DMS79 (cell line): ENCODE measurements around the gene MAD1L1.
A peak's percentile ranks its signal among the peaks of the same experiment; 100 is the strongest.

ENCODE experiments used
- DNase-seq: peaks from one replicate; lab custom pipeline; 2025; lab: John Stamatoyannopoulos, UW

Gene MAD1L1

DNA sequence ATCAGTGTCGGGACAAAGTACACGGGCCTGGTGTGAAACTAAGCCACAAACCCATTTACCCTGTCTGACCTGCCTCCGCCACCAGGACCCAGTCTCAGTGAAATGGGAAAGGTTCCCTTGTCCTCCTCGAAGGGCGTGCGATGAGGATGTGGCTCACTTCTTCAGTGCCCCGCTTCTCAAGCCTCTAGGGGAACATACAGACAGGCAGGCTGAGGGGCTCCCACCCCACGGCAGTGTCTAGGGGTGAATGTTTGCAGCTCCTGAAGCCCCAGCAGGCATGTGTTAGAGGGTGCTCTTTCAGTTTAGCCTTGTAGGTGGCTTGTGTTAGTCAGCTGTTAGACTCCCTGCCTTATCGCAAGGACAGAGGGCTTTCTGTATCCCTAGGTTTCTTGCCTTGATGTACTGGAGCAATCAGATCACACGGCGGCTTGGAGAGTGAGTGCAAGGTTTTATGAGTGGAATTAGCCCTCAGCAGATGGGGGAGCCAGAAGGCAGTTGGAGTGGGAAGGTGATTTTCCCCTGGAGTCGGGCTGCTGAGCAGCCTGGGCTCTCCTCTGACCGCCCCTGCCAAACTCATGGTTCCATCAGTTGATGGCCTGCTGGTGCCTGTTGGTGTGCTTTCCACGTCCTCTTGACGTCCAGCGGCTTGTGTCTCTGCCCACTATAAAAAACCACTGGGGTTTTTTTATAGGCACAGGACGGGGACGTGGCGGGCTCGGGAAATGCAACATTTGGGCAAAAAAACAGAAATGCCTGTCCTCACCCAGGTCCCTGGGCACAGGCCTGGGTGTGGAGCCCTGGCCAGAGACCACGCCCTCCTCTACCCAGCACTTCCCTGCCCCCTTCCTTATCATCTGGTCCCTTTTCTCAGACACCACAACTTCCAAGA is 10.0 kb upstream of the MAD1L1 start:
- DNase-seq: no peak

DNA sequence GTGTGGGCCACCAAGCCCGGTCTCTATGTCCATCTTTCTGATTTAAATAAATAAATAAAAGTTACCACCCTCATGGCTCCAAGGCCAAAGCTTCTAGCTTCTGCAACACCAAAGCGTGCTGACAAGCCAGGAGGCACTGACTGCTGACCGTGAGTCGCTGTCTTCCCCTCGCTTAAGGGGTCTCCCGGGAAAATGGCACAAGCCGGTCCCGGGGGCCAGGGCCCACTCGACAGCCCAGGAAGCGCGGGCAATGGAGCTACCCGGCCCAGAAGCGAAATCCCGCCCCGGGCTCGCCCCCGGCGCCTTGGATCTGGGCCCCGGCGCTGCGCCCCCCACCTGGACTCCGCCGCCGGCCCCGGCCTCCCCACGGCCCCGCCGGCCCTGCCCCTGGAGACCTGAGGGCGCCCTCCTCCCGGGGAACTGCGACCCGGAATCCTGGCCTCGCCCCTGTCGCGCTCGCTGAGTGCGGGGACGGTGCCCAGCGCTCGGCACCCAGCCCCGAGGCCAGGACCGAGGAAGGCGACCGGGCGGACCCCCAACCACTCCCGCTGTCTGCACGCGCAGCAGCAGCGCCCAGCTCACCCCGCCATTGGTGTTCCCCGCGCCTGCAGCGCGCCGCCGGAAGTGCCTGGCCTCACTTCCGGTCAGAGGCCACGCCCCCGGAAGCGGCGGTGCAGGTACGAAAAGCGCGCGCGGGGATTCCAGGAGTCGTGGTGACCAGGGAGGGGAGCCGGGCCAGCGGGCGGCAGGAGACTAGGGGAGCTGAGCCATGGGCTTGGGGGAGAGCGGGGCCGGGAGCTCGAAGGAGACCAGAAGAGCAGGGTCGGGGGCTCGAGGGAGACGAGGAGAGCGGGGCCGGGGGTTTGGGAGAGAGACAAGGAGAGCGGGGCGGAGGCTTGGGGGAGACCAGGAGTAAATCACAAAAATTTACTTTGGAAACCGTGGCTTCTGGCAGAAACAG is 9.1 kb upstream of the MAD1L1 start, which contains the start of the genes MRM2 and NUDT1:
Gene MRM2, minus strand, starts transcription at position 626 of the 961 bp plus-strand sequence. Its CDS starts 36 bp downstream, at position 590.
Gene NUDT1, plus strand, starts transcription at position 647 of the 961 bp plus-strand sequence. CDS start 2,349 bp downstream, outside the sequence.
- peak; percentile 50 for DNase-seq

- no peak for DNase-seq
These were observed 6.5 kb upstream of the MAD1L1 start for GRCh38 chr7:2239242-2239641.

- DNase-seq: peak; percentile 93
These were observed 4.4 kb upstream of the MAD1L1 start for GRCh38 chr7:2237109-2237602.

DNA sequence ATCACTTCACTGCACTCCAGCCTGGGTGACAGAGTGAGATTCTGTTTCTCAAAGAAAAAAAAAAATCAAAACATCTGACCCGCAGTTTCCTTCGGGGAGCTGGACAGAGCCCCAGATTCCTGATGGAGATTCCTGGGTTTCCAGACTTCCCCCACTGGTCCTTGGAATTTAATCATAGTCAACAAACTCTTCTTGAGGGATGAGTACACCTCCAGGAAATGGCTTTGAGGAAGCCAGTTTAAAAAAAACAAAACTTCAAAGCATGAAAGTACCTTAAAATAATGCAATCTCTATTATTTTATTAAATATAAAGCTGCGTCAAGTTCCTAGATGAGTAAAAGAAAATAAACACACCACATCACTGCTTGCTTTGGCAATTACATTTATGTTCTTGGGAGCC is 1.2 kb upstream of the MAD1L1 start:
- DNase-seq: no peak

DNA sequence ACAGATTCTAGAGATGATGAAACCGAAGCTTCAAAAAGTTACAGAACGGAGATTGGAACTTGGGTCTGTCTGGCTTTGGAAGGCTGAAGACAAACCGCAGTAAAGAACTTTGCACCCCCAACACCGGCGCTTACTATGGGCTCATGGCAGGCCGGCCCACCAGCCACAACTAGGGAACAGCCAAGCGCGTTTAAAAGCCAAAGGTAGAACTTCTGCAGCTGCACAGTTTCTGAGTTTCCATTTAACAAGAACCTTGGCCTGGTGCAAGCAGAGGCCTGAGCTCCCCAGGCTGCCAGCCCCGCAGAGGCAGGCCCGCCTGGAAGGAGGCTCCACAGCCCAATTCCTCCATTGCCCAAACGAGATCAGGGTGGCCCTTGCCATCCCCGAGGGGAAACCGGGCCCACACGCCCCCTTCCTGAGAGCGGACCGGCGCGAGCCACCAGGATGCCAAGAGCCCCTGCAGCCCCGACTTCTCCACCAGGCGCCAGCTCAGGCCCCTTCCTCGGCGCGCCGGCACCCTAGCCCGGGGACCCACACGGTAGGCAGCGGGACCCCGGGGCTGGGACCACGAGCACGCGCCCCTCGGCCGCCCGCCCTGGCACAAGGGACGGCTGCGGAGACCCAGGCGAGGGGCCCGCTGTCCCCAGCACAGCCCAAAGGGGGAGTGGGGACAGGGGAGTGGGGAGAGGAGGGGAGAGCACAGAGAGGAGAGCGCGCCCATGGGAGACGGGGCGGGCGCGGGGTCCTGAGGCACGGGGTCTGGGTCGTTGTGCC is 566 bp downstream of the MAD1L1 start:
- no peak for DNase-seq

- no peak for DNase-seq
These were observed 1.9 kb downstream of the MAD1L1 start for GRCh38 chr7:2230882-2231281.

- no peak for DNase-seq
These were observed 2.5 kb downstream of the MAD1L1 start for GRCh38 chr7:2230226-2230625.

DNA sequence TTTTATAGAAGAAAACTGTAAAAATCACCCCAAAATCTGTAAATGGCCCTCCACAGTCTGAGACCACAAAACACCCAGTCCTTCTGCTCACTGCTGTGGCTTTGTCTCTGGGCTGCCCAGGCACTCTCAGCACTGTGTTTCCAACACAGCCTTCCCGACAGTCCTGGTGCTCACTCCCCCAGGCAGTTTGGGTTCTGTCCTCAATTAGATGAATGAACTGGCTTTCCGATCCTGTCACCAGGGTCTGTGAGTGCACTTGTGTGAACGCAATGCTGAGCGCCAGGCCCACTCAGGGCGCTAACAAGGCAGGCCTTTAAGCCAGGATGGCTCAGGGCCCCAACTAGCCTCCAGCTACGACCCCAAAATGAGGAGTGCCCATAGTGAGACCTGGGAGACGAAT is 3.3 kb downstream of the MAD1L1 start:
- no peak for DNase-seq

- DNase-seq: no peak
These were observed 3.8 kb downstream of the MAD1L1 start for GRCh38 chr7:2228921-2229320.

DNA sequence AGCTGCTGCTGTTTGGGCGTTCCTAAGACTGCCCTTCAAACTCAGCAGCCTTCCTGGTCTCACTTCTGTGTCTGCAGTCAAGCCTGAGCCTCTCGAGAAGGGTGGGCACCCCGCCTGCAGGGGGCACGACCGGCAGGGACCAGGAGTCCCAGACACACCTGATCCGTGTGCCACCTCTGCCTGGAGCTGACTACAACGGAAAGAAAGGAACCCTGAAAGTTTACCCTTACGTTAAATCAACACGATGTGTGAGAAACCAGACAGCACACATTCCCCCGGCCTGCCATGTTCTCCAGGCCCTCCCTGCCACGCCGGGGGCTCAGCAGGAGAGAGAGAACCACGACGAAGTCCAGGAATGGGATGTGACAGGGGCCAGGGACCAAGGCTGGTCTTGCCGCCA is 5.0 kb downstream of the MAD1L1 start:
- DNase-seq: no peak

- no peak for DNase-seq
These were observed 6.9 kb downstream of the MAD1L1 start for GRCh38 chr7:2225830-2226229.

DNA sequence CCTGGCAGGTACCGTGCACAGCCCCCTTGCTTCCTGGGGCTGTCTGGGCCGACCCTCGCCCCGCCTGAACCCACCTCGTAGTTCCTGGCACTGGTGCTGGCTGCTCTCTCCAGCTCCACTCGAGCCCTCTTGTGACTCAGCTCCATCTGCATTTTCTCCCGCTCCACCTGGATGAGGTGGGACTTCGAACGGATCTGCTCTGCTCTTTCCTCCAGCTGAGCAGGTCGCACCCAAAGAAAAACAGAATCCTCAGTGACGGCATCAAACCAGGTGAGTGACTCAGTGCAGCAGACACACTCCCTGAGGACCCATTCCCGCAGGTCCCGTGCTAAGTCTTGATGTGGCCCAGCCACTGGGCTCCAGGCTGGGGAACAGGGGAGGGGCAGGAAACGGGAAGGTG is 7.4 kb downstream of the MAD1L1 start:
- peak; percentile 82 for DNase-seq

GRCh38 chr7:2224934-2225333 is 7.8 kb downstream of the MAD1L1 start:
- peak; percentile 84 for DNase-seq

- DNase-seq: no peak
These were observed 8.2 kb downstream of the MAD1L1 start for GRCh38 chr7:2224491-2224928.

GRCh38 chr7:2223321-2223720 is 9.4 kb downstream of the MAD1L1 start:
- DNase-seq: no peak

GRCh38 chr7:2222516-2222915 is 10.2 kb downstream of the MAD1L1 start:
- no peak for DNase-seq

GRCh38 chr7:2220954-2221353 is 11.8 kb downstream of the MAD1L1 start:
- DNase-seq: no peak

- DNase-seq: no peak
These were observed 12.2 kb downstream of the MAD1L1 start for GRCh38 chr7:2220506-2220905.

DNA sequence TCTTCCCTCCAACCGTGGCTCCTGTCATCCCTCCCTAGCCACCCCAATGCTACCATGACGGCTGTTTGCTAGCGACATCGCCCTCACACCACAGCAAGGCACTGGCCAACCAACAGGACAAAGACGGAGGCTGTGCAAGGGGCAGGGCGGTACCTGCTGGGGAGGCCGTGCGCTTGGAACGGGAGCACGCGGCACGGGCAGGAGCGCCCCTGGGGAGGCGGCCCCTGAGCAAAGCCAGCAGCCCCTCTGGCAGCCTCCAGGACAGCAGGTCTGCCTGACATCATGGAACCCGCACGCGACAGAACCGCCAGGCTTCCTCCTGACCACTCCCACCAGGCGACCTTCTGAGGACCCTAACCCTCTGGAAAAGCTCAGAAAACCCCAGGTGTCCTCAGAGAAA is 12.7 kb downstream of the MAD1L1 start:
- no peak for DNase-seq

DNA sequence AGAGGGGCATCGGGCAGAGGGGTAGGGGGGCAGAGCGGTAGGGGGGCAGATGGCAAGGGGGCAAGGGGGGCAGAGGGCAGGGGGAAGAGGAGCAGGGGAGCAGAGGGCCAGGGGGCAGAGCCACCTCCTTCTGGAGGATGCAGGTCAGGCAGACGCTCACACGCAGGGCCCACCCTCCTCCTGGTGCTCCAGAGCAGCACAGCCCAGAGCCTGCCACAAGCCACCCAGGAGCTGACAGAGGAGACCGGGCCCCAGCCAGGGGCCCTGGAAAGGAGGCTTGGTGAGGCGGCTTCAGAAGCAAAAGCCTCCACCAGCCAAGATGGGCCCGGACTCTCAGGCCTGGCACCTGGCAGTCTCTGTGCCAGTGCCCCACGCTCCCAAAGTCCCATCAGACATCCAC is 13.1 kb downstream of the MAD1L1 start:
- DNase-seq: no peak

DNA sequence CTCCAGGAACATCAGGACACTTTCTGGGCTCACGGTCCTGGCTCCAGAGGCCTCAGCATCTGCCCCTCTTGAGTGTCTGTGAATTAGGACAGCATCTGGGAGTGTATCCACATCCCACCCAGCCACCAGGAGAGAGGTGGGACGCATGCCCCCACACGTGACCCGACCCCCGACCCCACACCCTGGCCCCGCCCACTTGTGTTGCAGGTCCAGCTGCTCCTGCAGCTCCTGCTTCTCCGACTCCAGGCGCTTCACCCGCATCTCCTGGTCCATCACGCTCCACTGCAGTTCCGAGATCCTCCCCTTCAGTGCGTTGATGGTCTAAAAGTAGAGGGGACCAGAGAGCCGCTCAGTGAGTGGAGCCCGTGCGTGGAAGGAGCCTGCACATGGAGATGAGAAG is 13.6 kb downstream of the MAD1L1 start:
- DNase-seq: no peak
